Measurements from ENCODE around the gene OR1C1.
"Not testable (repeated sequence)": the region's sequence is repeated elsewhere in the genome, so short reads cannot be mapped to it uniquely, and the experiment has no call there.

OR1C1 gene, protein sequence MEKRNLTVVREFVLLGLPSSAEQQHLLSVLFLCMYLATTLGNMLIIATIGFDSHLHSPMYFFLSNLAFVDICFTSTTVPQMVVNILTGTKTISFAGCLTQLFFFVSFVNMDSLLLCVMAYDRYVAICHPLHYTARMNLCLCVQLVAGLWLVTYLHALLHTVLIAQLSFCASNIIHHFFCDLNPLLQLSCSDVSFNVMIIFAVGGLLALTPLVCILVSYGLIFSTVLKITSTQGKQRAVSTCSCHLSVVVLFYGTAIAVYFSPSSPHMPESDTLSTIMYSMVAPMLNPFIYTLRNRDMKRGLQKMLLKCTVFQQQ

DNA sequence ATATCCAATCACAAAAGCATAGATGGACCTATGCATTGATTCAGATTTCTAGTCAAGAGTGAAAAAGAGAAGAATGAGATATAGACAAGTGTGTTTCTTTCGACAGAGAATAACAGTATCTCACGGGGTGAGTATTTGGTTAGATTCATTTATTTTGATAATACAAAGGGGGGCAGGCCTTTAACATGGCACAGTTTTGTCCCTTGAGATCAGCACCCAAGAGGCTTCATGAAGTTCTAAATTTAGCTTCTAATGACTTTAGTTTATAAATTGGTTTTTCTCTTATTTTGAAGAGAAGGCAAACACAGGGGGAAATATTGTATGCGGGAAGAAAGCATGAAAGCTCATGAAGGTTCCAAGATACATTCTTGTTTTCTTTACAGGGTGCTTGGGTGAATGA lies at the start of gene OR1C1:
Gene OR1C1 (minus strand): TSS at position 101 of the 400 bp plus-strand sequence. CDS start 2,150 bp downstream, outside the sequence.
- DNase-seq: no peak

DNA sequence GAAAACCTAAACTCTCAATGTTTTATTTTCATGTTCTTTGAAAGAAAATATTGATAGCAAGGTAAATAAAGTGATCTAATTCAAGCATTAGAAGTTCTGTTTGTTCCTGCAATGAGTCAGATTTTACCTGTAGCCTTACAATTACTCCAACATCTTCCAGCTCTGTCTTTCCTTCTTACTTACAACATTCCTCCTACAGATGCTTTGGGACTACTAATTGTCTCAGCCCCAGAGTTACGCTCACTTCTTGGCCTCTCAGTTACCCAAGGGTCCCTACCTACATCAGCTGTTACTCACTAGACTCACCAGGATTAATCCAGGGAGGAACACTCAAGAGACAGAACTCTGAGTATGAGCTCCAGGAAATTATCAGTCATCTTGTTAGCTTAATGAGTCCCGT lies 37.2 kb upstream of the OR1C1 start:
- DNase-seq: no peak

DNA sequence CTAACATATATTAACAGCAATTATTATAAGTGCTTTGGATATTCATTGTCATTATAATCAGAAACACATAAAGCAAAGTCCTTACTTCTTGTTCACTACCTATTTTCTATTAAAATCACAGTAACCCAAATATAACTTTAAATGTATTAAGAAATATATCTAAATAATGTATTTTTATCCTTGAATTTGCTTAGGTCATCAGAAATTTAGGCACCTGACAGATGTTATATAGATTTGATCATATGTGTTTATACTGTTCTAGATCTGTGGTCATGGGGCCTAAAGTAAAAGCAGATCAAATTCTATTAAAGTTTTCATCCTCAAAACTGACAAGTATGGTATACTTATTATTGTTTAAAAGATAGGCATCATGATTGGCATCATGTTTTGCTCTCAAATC lies 9.2 kb upstream of the OR1C1 start:
- DNase-seq: no peak

DNA sequence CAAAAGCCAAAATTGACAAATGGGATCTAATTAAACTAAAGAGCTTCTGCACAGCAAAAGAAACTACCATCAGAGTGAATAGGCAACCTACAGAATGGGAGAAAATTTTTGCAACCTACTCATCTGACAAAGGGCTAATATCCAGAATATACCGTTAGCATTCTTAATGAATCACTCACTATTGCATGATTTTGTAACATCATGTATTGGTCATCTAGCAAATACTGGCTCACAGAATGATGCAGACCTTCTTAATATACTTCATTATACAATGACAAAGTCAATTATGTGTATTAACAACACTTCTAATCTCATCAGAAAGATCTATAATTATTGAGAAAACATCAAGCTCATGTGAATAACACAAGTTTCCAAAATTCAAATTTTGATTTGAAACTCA lies 6.0 kb downstream of the OR1C1 start:
- not testable (repeated sequence) for DNase-seq

DNA sequence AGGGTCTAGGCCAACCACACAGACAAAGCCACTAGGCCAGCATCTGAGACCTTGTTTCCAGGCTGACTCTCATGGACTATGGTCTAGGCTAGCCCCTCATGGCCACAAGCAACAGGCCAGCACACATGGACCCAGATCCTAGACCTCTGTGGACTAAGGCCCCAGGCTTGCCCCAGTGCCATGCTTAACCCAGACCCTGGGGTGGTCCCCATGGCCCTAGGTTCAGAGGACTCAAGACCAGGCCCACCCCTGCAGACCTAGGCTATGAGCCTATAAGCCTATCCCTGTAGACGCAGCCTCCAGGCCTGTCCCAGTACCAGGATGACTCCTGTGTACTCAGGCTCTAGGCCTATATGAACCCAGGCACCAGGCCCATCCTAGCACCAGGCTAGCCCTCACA lies 10.5 kb downstream of the OR1C1 start:
- DNase-seq: no peak

DNA sequence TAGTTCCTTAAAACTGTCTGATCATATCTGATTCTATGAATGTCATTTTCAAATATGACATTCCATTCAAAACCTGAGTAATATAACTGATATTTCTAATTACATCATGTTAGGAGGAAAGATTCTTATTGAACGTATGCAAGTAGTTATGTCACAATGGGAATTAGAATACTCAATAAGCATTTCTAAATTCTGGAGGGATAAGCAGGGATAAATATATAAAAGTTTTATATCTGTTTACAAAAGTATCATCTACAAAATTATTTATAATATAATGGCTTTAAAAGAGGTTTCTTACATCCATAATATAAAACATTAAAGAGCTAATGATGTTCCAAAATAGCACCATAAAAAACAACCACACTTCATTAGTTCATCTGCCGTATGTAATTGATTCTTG lies 12.3 kb downstream of the OR1C1 start, which contains the start of gene OR14A2:
Gene OR14A2 (minus strand): TSS at position 101 of the 400 bp plus-strand sequence.
- no peak for DNase-seq

DNA sequence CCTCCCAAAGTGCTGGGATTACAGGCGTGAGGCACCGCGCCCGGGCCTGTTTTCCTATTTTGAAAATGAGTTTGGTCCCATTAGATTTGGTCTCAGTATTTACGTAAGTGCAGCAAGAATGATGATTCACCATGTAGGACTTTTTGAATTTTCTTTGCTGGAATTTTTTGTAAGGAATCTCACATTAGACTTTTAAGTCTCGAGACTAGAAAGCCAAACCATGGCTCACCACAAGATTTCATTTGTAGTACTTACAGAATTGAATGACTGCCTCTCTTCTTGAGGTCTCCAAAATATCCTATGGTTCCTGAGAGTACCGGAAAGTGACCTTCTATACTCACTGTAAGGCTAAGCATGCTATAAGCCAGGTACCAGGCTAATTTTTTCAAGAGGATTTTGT lies 12.7 kb downstream of the OR1C1 start:
- no peak for DNase-seq

DNA sequence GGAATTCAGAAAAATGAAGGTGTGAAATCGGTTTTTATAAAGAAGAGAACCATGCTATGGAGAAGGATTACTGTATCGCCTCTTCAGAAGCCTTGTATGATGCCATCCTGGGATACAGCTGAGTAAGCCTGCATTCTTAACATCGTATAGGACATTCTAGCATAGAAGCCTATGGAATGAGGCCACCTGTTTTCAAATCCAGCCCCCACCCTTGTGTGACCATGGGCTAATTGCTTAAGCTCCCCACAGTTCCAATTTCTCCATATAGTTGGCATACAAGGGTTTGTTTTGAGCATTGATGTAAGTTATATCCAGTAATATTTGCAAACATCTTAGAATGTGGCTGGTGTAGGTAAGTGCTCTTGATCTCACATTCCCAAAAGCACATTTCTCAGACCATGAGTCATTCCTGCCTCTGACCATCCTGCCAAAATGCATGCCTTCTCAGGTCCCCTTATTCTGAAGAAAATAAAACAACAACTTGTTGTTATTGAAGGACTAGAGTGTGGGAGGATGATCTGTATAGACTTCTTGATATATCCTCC lies 13.9 kb downstream of the OR1C1 start:
- DNase-seq: no peak

DNA sequence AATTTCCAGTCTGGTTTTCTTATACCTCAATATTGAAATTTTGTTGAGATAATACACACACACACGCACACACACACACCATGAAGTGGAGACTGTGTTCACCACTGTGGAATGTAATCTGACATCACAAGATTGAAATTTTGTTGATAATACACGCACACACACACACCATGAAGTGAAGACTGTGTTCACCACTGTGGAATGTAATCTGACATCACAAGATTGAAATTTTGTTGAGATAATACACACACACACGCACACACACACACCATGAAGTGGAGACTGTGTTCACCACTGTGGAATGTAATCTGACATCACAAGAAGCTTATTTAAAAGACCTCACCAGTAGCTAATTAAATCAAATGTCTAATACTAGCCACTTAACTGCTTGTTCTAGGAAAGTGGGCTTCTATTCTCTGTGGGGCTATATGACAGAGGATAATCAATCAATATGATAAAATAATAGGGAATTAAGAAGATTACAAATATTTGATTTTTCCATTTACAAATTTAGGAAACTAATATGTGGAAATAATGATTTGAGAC lies 18.1 kb downstream of the OR1C1 start:
- DNase-seq: not testable (repeated sequence)

DNA sequence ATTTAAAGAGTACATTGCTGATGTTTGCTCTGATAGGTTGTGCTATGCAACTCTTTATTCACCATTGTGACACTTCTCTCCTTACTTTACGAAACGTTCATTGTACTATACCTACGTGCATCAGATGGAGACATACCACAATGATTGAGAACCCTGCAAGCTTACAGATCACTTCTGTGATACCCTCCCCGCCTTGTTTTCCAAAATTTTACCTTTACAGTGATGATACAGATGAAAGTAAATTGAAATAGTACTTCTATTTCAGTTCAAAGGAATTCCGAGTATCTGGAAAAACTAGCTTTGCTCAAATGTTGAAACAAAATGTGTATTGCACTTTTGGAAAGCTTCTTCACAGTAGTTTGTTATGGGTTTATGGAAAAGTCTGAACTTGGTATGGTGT lies 18.6 kb downstream of the OR1C1 start:
- DNase-seq: no peak

DNA sequence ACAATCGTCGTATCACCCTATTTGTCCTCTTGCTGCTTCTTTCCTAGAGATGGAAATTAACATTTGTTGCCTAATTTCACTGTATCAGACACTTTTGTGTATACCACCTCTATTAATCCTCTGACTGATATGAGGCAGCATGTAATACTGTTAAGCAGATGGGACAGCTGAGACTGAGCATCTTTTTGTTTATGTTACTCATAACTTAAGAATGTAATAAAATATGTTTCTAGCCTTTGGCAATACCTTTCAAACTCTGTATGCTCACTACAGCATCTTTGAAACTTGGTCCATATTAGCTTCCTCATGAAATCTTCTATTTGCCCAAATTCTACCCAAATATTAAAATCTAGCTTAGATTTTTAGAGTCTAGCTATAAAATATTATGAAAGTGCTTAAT lies 19.6 kb downstream of the OR1C1 start:
- DNase-seq: no peak

DNA sequence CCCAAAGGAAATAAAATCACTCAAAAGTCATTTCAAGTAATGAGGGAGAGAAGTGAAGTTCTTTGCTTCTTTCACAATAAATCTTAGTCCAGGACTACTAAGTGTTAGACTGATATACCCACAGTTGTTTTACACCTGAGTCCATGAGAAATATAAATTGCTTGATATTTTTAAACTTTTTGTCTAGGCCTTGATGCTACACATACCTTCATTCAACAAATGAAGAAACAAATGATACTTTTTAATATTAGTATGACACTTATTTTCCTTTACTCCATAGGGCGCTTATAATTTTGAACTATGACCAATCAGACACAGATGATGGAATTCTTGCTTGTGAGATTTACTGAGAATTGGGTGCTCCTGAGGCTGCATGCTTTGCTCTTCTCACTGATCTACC lies 22.0 kb downstream of the OR1C1 start, which contains the start of gene OR14K1:
Gene OR14K1 (plus strand): TSS at position 301 of the 400 bp plus-strand sequence. CDS start 0 bp downstream, at position 301.
- no peak for DNase-seq

DNA sequence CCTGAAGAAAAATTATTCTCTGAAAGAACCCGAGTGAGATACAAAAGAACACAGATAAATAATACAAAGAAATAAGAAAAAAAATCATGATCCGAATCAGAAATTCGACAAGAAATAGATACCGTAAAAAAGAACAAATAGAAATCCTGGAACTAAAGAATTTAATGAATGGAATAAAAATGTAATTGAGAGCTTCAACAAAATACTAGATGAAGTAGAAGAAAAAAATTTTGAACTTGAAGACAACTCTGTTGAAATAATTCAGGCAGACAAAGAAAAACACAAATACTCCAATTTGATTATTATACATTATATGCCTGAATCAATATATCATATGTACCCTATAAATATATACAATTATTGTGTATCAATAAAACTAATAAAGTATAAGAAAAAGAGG lies 39.1 kb downstream of the OR1C1 start:
- no peak for DNase-seq

DNA sequence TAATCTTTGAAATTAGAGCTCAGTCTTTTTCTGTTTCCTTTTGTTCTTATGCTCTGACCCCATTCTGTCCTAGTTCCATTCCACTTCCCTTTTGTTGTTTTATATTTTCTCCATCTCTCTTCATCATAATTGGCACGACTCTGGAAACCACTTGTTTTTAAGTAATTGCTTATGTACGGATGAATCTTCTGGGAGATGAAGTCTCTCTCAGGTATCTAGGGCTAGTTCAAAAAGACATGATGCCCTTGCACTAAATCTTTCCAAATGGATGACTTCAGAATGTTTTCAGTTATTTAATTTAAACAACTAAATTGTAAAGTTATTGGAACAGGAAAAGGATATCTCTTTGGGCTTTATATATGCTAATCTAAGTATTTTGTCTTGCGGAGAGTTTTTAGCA lies 43.8 kb downstream of the OR1C1 start, which contains the start of gene OR6F1:
Gene OR6F1 (minus strand): TSS at position 101 of the 400 bp plus-strand sequence. CDS start 3,891 bp downstream, outside the sequence.
- DNase-seq: no peak

DNA sequence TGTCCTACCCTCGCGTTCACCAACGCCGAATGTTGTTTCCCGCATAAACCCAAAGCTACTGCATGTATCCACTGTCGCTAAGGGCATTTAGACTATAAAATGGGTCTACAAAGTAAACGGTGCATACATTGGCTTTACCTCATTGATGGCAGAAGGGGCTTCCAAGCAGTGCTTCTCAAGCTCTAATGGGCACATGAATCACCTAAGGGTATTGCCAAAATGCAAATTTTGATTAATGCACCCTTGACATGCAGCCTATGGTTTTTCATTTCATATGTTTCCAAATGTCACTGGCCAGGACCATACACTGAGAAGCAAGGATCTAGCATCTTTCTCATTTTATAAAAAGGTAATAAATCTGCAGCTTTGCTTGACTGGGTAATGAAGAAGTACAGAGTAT lies 46.6 kb downstream of the OR1C1 start:
- DNase-seq: no peak

DNA sequence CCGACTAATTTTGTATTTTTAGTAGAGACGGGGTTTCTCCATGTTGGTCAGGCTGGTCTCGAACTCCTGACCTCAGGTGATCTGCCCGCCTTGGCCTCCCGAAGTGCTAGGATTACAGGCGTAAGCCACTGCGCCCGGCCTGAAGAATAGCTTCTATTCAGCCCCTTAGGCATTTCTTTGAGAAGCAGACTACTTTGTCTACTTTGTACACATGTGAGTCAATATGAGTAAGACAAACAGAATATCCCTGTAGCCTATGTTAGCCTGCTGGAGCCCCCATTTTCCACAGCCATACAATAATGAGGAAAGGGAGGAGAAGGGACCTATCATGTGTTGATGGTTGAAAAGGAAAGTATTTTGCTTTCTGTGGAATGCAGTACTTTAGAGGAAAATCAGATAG lies 49.7 kb downstream of the OR1C1 start:
- DNase-seq: not testable (repeated sequence)
